HepG2 (cell line): Measurements from ENCODE around the gene SEMA3F.

ENCODE experiments used
- ARNT ChIP-seq: fragments of 450-650 bp; IDR thresholded peaks from 2 replicates; pipeline ENCODE4 v1.6.1; 2017
- ERF ChIP-seq: IDR thresholded peaks from 2 replicates; pipeline ENCODE4 v1.6.1; 2018; ENCODE audit warnings: missing biosample characterization, missing genetic modification reagents
- ETV6 ChIP-seq: sonication (generic); formaldehyde crosslinking; conservative IDR thresholded peaks from 2 replicates; pipeline ENCODE4 v1.4.0; 2020; ENCODE audit warnings: missing genetic modification reagents
- HNF4G ChIP-seq, 2 experiments: sonication (generic) in 1 of 2; formaldehyde crosslinking in 1 of 2; IDR thresholded peaks; 2 replicates each; pipeline versions ENCODE4 v1.4.0 to v1.6.1; 2011 to 2020; ENCODE audit warnings: borderline replicate concordance in 2 of 2, low read depth in 2 of 2, mild to moderate bottlenecking in 2 of 2, low read length in 1 of 2, missing genetic modification reagents in 1 of 2, moderate library complexity in 1 of 2
- MAX ChIP-seq: IDR thresholded peaks from 2 replicates; pipeline ENCODE4 v1.6.1; 2012; ENCODE audit warnings: inconsistent platforms
- MYC ChIP-seq: sonication (generic); formaldehyde crosslinking; IDR thresholded peaks from 2 replicates; pipeline ENCODE4 v1.9.0; 2021; ENCODE audit warnings: missing genetic modification reagents, borderline replicate concordance
- SIN3B ChIP-seq: fragments of 150-350 bp; IDR thresholded peaks from 2 replicates; pipeline ENCODE4 v1.6.1; 2014; ENCODE audit warnings: low read length
- TCF7 ChIP-seq: sonication (generic); IDR thresholded peaks from 2 replicates; pipeline ENCODE4 v1.6.1; 2016; ENCODE audit warnings: antibody characterized with exemption, low read depth
- ZNF496 ChIP-seq: sonication (generic); formaldehyde crosslinking; IDR thresholded peaks from 2 replicates; pipeline ENCODE4 v1.8.1; 2023; ENCODE audit warnings: mild to moderate bottlenecking, moderate library complexity, missing genetic modification reagents; ENCODE audit not compliant: insufficient replicate concordance
- TF ChIP-seq, protein P1 (sequence below): conservative IDR thresholded peaks from 2 replicates; pipeline ENCODE4 v1.6.1; 2018; ENCODE audit warnings: missing genetic modification reagents
- TF ChIP-seq, protein P2 (sequence below): sonication (generic); formaldehyde crosslinking; IDR thresholded peaks from 2 replicates; pipeline ENCODE4 v1.4.0; 2020; ENCODE audit warnings: mild to moderate bottlenecking, missing genetic modification reagents, borderline replicate concordance
- TF ChIP-seq, protein P3 (sequence below): sonication (generic); formaldehyde crosslinking; IDR thresholded peaks from 2 replicates; pipeline ENCODE4 v1.5.0; 2020; ENCODE audit warnings: mild to moderate bottlenecking, missing genetic modification reagents, moderate library complexity

- no peak for TF ChIP-seq MAX
- TF ChIP-seq ERF (CRISPR knock-in tag), result no peak
- no peak for TF ChIP-seq TCF7
- no peak for TF ChIP-seq MYC
- TF ChIP-seq, protein P1, sequence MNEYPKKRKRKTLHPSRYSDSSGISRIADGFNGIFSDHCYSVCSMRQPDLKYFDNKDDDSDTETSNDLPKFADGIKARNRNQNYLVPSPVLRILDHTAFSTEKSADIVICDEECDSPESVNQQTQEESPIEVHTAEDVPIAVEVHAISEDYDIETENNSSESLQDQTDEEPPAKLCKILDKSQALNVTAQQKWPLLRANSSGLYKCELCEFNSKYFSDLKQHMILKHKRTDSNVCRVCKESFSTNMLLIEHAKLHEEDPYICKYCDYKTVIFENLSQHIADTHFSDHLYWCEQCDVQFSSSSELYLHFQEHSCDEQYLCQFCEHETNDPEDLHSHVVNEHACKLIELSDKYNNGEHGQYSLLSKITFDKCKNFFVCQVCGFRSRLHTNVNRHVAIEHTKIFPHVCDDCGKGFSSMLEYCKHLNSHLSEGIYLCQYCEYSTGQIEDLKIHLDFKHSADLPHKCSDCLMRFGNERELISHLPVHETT (CRISPR knock-in tag), result no peak
- TF ChIP-seq, protein P2, sequence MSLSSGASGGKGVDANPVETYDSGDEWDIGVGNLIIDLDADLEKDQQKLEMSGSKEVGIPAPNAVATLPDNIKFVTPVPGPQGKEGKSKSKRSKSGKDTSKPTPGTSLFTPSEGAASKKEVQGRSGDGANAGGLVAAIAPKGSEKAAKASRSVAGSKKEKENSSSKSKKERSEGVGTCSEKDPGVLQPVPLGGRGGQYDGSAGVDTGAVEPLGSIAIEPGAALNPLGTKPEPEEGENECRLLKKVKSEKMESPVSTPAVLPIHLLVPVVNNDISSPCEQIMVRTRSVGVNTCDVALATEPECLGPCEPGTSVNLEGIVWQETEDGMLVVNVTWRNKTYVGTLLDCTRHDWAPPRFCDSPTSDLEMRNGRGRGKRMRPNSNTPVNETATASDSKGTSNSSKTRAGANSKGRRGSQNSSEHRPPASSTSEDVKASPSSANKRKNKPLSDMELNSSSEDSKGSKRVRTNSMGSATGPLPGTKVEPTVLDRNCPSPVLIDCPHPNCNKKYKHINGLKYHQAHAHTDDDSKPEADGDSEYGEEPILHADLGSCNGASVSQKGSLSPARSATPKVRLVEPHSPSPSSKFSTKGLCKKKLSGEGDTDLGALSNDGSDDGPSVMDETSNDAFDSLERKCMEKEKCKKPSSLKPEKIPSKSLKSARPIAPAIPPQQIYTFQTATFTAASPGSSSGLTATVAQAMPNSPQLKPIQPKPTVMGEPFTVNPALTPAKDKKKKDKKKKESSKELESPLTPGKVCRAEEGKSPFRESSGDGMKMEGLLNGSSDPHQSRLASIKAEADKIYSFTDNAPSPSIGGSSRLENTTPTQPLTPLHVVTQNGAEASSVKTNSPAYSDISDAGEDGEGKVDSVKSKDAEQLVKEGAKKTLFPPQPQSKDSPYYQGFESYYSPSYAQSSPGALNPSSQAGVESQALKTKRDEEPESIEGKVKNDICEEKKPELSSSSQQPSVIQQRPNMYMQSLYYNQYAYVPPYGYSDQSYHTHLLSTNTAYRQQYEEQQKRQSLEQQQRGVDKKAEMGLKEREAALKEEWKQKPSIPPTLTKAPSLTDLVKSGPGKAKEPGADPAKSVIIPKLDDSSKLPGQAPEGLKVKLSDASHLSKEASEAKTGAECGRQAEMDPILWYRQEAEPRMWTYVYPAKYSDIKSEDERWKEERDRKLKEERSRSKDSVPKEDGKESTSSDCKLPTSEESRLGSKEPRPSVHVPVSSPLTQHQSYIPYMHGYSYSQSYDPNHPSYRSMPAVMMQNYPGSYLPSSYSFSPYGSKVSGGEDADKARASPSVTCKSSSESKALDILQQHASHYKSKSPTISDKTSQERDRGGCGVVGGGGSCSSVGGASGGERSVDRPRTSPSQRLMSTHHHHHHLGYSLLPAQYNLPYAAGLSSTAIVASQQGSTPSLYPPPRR, result no peak
- no peak for TF ChIP-seq ZNF496
- TF ChIP-seq SIN3B, result no peak
- no peak for TF ChIP-seq HNF4G (IDR thresholded peaks at IDR 0.05; ENCODE audit: borderline replicate concordance, low read depth, low read length)
- TF ChIP-seq HNF4G (CRISPR knock-in tag; IDR thresholded peaks at IDR 0.05; ENCODE audit: borderline replicate concordance, low read depth), result no peak
- no peak for TF ChIP-seq ARNT
- TF ChIP-seq, protein P3, sequence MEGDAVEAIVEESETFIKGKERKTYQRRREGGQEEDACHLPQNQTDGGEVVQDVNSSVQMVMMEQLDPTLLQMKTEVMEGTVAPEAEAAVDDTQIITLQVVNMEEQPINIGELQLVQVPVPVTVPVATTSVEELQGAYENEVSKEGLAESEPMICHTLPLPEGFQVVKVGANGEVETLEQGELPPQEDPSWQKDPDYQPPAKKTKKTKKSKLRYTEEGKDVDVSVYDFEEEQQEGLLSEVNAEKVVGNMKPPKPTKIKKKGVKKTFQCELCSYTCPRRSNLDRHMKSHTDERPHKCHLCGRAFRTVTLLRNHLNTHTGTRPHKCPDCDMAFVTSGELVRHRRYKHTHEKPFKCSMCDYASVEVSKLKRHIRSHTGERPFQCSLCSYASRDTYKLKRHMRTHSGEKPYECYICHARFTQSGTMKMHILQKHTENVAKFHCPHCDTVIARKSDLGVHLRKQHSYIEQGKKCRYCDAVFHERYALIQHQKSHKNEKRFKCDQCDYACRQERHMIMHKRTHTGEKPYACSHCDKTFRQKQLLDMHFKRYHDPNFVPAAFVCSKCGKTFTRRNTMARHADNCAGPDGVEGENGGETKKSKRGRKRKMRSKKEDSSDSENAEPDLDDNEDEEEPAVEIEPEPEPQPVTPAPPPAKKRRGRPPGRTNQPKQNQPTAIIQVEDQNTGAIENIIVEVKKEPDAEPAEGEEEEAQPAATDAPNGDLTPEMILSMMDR (CRISPR knock-in tag), result no peak
- no peak for TF ChIP-seq ETV6 (CRISPR knock-in tag)
Measured at GRCh38 chr3:50237754-50238548, 82.8 kb downstream of the SEMA3F start.
